Measurements from ENCODE around the gene PAX9.

- TF ChIP-seq CTCF (IDR thresholded peaks at IDR 0.05; ENCODE audit: insufficient read depth, low read depth, low read length) = no peak
- no peak for TF ChIP-seq EZH2 (IDR thresholded peaks at IDR 0.05; ENCODE audit: insufficient read depth, low read length)
Measured at GRCh38 chr14:36682338-36682737, 20.7 kb downstream of the PAX9 start.
